Nephron progenitor cell (in vitro differentiated cells): Measurements from ENCODE around the gene CALD1.

Experiments used
- DNase-seq: peaks from one replicate; pipeline ENCODE4 v3.0.0; 2021
- H3K27ac Mint-ChIP-seq: 2 replicates; pipeline ENCODE4 v1.8.0; 2021; ENCODE audit warnings: mild to moderate bottlenecking, moderate library complexity, mixed read lengths
- H3K27me3 Mint-ChIP-seq: 2 replicates; pipeline ENCODE4 v1.8.0; 2021; ENCODE audit warnings: mild to moderate bottlenecking, low read depth, mixed read lengths; ENCODE audit not compliant: poor library complexity
- H3K36me3 Mint-ChIP-seq: 2 replicates; pipeline ENCODE4 v1.8.0; 2021; ENCODE audit warnings: low read depth, mixed read lengths
- H3K4me1 Mint-ChIP-seq: 2 replicates; pipeline ENCODE4 v1.8.0; 2021; ENCODE audit warnings: mixed read lengths
- H3K4me3 Mint-ChIP-seq: 2 replicates; pipeline ENCODE4 v1.8.0; 2021; ENCODE audit warnings: mild to moderate bottlenecking, moderate library complexity, mixed read lengths
- H3K9me3 Mint-ChIP-seq: 2 replicates; pipeline ENCODE4 v1.8.0; 2021; ENCODE audit warnings: mild to moderate bottlenecking, moderate library complexity, mixed read lengths
- CTCF ChIP-seq: fragments of 200-600 bp; sonication (generic); IDR thresholded peaks from 2 replicates; pipeline ENCODE4 v1.5.0; 2021; ENCODE audit warnings: antibody characterized with exemption

The CALD1 gene

DNA sequence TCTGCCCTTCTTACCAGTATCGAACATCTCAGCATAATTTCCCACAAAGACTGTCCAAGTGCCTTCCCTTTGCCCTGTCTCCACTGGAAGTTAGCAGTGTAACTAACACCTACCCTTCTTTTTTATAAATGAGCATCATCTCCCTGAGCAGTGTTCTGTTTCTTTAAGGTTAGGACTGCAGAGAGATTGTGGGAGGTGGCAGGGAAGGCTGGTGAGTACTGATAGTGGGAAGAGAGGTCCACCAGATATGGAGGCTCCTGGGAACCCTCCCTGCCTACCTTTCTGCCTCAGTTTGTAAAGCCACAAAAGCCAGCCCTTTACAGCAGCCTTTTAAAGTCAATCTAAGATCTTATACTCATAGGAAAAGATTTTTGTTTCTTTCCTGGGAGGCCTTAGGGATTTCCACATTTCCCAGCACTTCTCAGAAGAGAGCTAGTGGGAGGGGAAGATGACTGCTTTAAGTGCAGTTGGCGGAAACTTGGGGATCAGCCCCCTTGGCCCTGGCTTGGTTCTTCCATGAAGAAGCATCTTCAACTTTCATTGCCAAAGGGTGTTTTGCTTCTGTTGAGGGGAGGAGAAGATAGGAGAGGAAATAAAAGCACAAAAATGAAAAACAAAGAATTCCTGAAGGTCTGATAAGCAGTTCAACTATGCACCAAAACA is 36.6 kb upstream of the CALD1 start:
- H3K4me1 Mint-ChIP-seq: peaks cover 19% of the 10 kb centered on the region
- no peaks in the 10 kb centered on the region for H3K36me3 Mint-ChIP-seq
- H3K4me3 Mint-ChIP-seq: no peak overlapping the region
- no peak for TF ChIP-seq CTCF
- no peak overlapping the region for H3K27ac Mint-ChIP-seq
- H3K27me3 Mint-ChIP-seq: peaks cover 3% of the 10 kb centered on the region
- DNase-seq: no peak
- H3K9me3 Mint-ChIP-seq: no peaks in the 10 kb centered on the region

DNA sequence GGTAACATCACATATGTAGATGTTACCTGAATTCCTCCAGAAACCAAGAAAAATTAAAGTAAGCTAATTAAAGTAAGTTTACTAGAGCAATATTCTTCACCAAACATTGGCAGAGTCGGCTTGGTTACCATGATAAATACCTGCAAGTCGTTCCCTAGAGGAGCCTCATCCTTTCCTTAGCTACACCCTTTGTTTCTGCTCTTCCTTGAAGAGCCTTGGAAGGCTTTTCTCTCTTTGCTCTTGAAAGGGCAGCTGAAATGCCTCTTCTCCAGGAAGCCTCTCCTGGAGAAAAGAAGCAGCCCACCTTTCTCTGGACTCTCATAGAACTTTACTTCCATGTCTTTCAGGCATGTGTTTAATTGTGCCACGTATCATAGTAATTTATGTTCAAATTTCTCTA is 34.9 kb upstream of the CALD1 start:
- H3K27me3 Mint-ChIP-seq: no peaks in the 10 kb centered on the region
- peaks cover 14% of the 10 kb centered on the region for H3K4me1 Mint-ChIP-seq
- H3K9me3 Mint-ChIP-seq: no peaks in the 10 kb centered on the region
- H3K4me3 Mint-ChIP-seq: no peak overlapping the region
- no peak for TF ChIP-seq CTCF
- H3K36me3 Mint-ChIP-seq: no peaks in the 10 kb centered on the region
- no peak for DNase-seq
- no peak overlapping the region for H3K27ac Mint-ChIP-seq

- peaks cover 12% of the 10 kb centered on the region for H3K4me1 Mint-ChIP-seq
These were observed 32.1 kb upstream of the CALD1 start for GRCh38 chr7:134747326-134747725.

DNA sequence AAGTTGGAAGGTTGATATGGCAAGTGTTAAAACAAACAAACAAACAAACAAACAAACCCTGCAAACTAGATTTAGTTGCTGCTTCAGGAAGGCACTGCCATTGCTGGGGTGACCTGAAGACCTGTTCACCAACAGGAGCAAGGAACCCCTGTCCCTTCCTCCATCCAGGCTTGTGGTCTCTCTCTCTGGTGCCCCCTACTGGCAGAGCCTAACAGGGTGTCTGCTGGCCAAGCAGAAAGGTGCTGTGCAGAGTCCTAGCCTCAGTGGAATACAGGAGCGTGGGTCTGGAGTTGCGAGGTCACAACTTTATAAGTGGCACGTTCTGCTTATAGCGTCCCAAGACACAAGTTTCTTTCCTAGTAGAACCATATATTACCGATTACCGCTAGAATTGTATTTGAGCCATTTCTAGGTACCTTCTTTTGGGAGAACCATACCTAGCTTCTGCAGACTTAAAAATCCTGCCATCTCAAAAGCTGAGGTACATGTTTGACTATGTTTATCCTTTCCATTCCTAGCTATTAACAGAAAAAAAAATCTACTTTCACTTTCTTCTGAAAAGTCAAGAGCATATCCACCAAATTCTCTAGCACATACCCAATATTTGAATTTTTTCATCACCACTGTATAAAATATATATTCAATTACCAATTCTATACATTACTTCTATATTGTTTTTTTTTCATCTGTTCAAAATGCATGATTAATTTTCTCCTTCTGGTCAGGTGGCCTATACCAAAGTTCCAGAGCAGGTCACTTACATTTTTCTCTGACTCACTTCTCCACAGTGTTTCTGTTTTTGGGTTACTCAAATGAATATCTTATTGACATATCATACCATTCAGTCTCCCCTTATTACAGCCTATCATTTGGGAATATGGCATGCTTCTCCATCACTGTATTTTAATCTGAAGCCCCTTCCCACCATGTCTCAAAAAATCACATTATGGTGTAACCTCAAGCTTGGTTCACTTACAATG is 29.1 kb upstream of the CALD1 start:
- DNase-seq: peak; percentile 65
- TF ChIP-seq CTCF: peak; percentile 74
- H3K36me3 Mint-ChIP-seq: no peaks in the 10 kb centered on the region
- H3K27me3 Mint-ChIP-seq: no peaks in the 10 kb centered on the region
- H3K4me3 Mint-ChIP-seq: no peak overlapping the region
- H3K27ac Mint-ChIP-seq: no peak overlapping the region
- no peaks in the 10 kb centered on the region for H3K4me1 Mint-ChIP-seq
- no peaks in the 10 kb centered on the region for H3K9me3 Mint-ChIP-seq

More at GRCh38 chr7:134747326-134747725, 32.1 kb upstream of the CALD1 start:
- TF ChIP-seq CTCF: no peak
- H3K36me3 Mint-ChIP-seq: no peaks in the 10 kb centered on the region
- H3K27ac Mint-ChIP-seq: no peak overlapping the region
- H3K27me3 Mint-ChIP-seq: no peaks in the 10 kb centered on the region
- DNase-seq: no peak
- H3K4me3 Mint-ChIP-seq: no peak overlapping the region
- H3K9me3 Mint-ChIP-seq: no peaks in the 10 kb centered on the region

GRCh38 chr7:134752006-134752760 is 27.3 kb upstream of the CALD1 start:
- TF ChIP-seq CTCF: no peak

More at GRCh38 chr7:134752006-134752760, 27.3 kb upstream of the CALD1 start:
- H3K27me3 Mint-ChIP-seq: no peaks in the 10 kb centered on the region
- no peak overlapping the region for H3K27ac Mint-ChIP-seq
- no peak for DNase-seq
- no peaks in the 10 kb centered on the region for H3K4me1 Mint-ChIP-seq
- no peak overlapping the region for H3K4me3 Mint-ChIP-seq
- H3K9me3 Mint-ChIP-seq: no peaks in the 10 kb centered on the region
- no peaks in the 10 kb centered on the region for H3K36me3 Mint-ChIP-seq
